Body of pancreas (tissue), 4 donors: ENCODE data around the gene MRPL45.

Experiments used
- CTCF ChIP-seq, 7 experiments: fragments of 450-650 bp in 4 of 7; fragments of 200-600 bp in 3 of 7; sonication (generic) in 3 of 7; IDR thresholded peaks; one replicate each; pipeline ENCODE4 v1.5.1; 2016 to 2019; ENCODE audit warnings: antibody characterized with exemption in 7 of 7
- POLR2A ChIP-seq, 3 donors: fragments of 450-650 bp; IDR thresholded peaks; one replicate each; pipeline ENCODE4 v1.6.1; 2016; ENCODE audit warnings: antibody characterized with exemption in 3 of 3, mild to moderate bottlenecking in 2 of 3

GRCh38 chr17:38361694-38362465 is 64.9 kb downstream of the MRPL45 start:
- TF ChIP-seq CTCF (IDR thresholded peaks at IDR 0.05) = no peak
- TF ChIP-seq POLR2A (IDR thresholded peaks at IDR 0.05) = no peak
